ENCODE results near the gene ZNF526.

The ZNF526 gene

DNA sequence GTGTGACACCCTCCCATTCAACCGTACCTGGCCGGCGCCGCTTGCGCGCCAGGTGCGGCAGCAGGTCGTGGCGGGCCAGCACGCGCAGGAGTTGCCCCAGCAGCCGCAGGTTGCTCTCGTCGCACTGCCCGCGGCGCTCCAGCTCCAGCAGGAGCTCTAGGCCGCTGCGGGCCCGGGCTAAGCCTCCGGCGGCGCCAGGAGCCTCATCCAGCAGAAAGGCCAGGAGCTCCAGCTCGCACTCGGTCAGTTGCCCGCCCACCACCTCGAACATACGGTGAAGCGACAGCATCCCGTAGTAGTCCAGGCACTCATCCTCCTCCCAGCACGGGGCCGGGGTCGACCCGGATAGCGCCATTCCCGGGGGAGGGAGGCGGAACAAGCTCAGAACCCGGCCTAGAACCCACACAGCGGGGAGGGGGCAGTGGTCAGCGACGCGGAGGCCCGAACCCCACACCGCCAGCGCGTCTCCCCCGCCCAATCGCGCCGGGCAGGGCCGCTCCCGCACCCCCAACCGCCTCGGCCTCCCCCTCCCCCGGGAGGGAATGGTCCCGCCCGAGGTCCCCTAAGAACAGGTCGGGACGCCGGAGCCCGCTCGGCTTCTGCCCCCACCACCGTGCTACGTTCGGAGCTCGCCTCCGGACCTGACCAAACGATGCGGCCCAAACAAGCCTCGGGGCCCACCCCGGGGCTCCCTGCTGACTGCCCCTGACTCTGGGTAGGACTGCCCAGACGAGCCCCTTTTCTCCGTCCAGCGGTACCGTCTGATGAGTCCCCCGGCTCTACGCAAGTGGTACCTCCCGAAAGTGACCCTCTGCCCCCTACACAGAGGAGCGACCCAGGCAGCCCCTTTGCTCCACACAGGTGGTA, 3.2 kb upstream of the ZNF526 start (continued):
- no peak for TF ChIP-seq AEBP2 (tag by site-specific recombination; IDR thresholded peaks at IDR 0.05; ENCODE audit: borderline replicate concordance)
- TF ChIP-seq SP7 (tag by site-specific recombination; IDR thresholded peaks at IDR 0.05), result 0 out of 2 replicates have a peak, but pooled peaks have one; percentile 37
- TF ChIP-seq ZNF514 (tag by site-specific recombination; IDR thresholded peaks at IDR 0.05), result no peak
- TF ChIP-seq ZNF366 (tag by site-specific recombination; conservative IDR thresholded peaks at IDR 0.05), result no peak
- TF ChIP-seq ZNF596 (tag by site-specific recombination; IDR thresholded peaks at IDR 0.05), result no peak
- TF ChIP-seq ZFP41 (tag by site-specific recombination; IDR thresholded peaks at IDR 0.05; ENCODE audit: borderline replicate concordance), result no peak
- TF ChIP-seq ZNF112 (tag by site-specific recombination; IDR thresholded peaks at IDR 0.05), result no peak
- peak; percentile 56; the same call in 1 of the 2 replicates for TF ChIP-seq ZBTB21 (tag by site-specific recombination; IDR thresholded peaks at IDR 0.05)
- no peak; the same call in 1 of the 2 replicates for TF ChIP-seq KLF9 (tag by site-specific recombination; IDR thresholded peaks at IDR 0.05; ENCODE audit: low read depth)
- no peak for TF ChIP-seq ZNF629 (tag by site-specific recombination; IDR thresholded peaks at IDR 0.05)
- no peak for TF ChIP-seq ZNF114 (tag by site-specific recombination; IDR thresholded peaks at IDR 0.05)
- TF ChIP-seq ZNF433 (tag by site-specific recombination; IDR thresholded peaks at IDR 0.05; ENCODE audit: low read depth), result no peak
- TF ChIP-seq ZEB2 (tag by site-specific recombination; IDR thresholded peaks at IDR 0.05), result no peak; the same call in 1 of the 2 replicates
- TF ChIP-seq, protein P1, sequence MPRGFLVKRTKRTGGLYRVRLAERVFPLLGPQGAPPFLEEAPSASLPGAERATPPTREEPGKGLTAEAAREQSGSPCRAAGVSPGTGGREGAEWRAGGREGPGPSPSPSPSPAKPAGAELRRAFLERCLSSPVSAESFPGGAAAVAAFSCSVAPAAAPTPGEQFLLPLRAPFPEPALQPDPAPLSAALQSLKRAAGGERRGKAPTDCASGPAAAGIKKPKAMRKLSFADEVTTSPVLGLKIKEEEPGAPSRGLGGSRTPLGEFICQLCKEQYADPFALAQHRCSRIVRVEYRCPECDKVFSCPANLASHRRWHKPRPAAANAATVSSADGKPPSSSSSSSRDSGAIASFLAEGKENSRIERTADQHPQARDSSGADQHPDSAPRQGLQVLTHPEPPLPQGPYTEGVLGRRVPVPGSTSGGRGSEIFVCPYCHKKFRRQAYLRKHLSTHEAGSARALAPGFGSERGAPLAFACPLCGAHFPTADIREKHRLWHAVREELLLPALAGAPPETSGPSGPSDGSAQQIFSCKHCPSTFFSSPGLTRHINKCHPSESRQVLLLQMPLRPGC (tag by site-specific recombination; IDR thresholded peaks at IDR 0.05), result 0 out of 2 replicates have a peak, but pooled peaks have one; percentile 4
- TF ChIP-seq ZNF792 (tag by site-specific recombination; IDR thresholded peaks at IDR 0.05), result 0 out of 2 replicates have a peak, but pooled peaks have one; percentile 57
- TF ChIP-seq ZBTB7A (tag by site-specific recombination; IDR thresholded peaks at IDR 0.05; ENCODE audit: low read depth), result no peak; the same call in 1 of the 2 replicates
- 0 out of 2 replicates have a peak, but pooled peaks have one; percentile 55 for TF ChIP-seq ZNF324 (tag by site-specific recombination; IDR thresholded peaks at IDR 0.05)
- peak; percentile 69; the same call in 1 of the 2 replicates for TF ChIP-seq ZSCAN30 (tag by site-specific recombination; IDR thresholded peaks at IDR 0.05)
- TF ChIP-seq ZNF660 (tag by site-specific recombination; IDR thresholded peaks at IDR 0.05), result 0 out of 2 replicates have a peak, but pooled peaks have one; percentile 45
- TF ChIP-seq REST (tag by site-specific recombination; IDR thresholded peaks at IDR 0.05), result 0 out of 2 replicates have a peak, but pooled peaks have one; percentile 37
- TF ChIP-seq ZNF19 (tag by site-specific recombination; IDR thresholded peaks at IDR 0.05; ENCODE audit: low read depth), result no peak
- TF ChIP-seq REPIN1 (tag by site-specific recombination; IDR thresholded peaks at IDR 0.05; ENCODE audit: low read depth), result no peak
- no peak for TF ChIP-seq ZBTB17 (tag by site-specific recombination; IDR thresholded peaks at IDR 0.05)
- peak; percentile 67 for TF ChIP-seq ZXDB (tag by site-specific recombination; IDR thresholded peaks at IDR 0.05)
- TF ChIP-seq, protein P2, sequence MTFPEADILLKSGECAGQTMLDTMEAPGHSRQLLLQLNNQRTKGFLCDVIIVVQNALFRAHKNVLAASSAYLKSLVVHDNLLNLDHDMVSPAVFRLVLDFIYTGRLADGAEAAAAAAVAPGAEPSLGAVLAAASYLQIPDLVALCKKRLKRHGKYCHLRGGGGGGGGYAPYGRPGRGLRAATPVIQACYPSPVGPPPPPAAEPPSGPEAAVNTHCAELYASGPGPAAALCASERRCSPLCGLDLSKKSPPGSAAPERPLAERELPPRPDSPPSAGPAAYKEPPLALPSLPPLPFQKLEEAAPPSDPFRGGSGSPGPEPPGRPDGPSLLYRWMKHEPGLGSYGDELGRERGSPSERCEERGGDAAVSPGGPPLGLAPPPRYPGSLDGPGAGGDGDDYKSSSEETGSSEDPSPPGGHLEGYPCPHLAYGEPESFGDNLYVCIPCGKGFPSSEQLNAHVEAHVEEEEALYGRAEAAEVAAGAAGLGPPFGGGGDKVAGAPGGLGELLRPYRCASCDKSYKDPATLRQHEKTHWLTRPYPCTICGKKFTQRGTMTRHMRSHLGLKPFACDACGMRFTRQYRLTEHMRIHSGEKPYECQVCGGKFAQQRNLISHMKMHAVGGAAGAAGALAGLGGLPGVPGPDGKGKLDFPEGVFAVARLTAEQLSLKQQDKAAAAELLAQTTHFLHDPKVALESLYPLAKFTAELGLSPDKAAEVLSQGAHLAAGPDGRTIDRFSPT (tag by site-specific recombination; IDR thresholded peaks at IDR 0.05), result 0 out of 2 replicates have a peak, but pooled peaks have one; percentile 18
- no peak for TF ChIP-seq SETDB1 (IDR thresholded peaks at IDR 0.05; ENCODE audit: insufficient read length, low read length)
- no peak for TF ChIP-seq HOXC10 (CRISPR knock-in tag; IDR thresholded peaks at IDR 0.05)
- peak; percentile 59; the same call in 1 of the 2 replicates for TF ChIP-seq ZNF2 (tag by site-specific recombination; IDR thresholded peaks at IDR 0.05)
- TF ChIP-seq, protein P3, sequence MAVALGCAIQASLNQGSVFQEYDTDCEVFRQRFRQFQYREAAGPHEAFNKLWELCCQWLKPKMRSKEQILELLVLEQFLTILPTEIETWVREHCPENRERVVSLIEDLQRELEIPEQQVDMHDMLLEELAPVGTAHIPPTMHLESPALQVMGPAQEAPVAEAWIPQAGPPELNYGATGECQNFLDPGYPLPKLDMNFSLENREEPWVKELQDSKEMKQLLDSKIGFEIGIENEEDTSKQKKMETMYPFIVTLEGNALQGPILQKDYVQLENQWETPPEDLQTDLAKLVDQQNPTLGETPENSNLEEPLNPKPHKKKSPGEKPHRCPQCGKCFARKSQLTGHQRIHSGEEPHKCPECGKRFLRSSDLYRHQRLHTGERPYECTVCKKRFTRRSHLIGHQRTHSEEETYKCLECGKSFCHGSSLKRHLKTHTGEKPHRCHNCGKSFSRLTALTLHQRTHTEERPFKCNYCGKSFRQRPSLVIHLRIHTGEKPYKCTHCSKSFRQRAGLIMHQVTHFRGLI (tag by site-specific recombination; IDR thresholded peaks at IDR 0.05), result no peak; the same call in 1 of the 2 replicates

All from HEK293 (cell line).